Measurements from ENCODE around the gene NDST1.

DNA sequence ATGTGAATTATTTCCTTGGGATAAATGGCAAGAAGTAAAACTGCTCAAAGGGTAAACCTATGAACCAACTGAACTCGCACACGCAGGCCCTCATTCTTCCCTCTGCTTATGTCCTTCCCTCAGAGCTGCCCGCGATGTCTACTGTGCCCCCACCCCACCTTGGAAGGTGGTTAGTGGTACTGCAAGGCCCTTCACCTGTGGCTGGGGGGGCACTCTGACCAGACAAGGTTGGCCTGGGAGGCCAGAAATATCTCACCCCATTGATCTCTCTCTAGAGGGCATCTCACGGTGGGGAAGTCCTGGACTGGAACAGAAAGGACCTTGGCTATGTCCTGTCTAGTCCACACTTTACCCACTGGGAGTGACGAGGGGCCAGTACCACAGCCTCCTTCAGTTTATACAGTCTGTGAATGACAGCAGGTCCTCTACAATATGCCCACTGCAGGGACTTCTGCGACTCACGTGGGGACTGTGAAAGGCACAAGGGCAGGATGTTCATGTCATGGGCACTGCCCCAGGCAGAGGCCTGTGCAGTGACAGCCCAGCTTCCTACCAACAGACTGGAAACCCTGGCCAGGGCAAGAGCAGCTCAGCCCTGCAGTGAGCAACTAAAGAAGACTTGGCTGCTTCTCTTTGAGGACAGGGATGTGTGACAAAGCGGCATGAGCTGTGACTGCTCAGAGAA, 75.8 kb downstream of the NDST1 start:
- no peak for TF ChIP-seq POLR2A (IDR thresholded peaks at IDR 0.05)
- TF ChIP-seq, protein P1, sequence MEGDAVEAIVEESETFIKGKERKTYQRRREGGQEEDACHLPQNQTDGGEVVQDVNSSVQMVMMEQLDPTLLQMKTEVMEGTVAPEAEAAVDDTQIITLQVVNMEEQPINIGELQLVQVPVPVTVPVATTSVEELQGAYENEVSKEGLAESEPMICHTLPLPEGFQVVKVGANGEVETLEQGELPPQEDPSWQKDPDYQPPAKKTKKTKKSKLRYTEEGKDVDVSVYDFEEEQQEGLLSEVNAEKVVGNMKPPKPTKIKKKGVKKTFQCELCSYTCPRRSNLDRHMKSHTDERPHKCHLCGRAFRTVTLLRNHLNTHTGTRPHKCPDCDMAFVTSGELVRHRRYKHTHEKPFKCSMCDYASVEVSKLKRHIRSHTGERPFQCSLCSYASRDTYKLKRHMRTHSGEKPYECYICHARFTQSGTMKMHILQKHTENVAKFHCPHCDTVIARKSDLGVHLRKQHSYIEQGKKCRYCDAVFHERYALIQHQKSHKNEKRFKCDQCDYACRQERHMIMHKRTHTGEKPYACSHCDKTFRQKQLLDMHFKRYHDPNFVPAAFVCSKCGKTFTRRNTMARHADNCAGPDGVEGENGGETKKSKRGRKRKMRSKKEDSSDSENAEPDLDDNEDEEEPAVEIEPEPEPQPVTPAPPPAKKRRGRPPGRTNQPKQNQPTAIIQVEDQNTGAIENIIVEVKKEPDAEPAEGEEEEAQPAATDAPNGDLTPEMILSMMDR (IDR thresholded peaks at IDR 0.05): no peak
